Keratinocyte (primary cell): ENCODE results near the gene ZMIZ1.

Experiments
- CTCF ChIP-seq, 3 experiments: IDR thresholded peaks in 1 of 3; conservative IDR thresholded peaks in 1 of 3; optimal IDR thresholded peaks in 1 of 3; 2 replicates in 2 of 3; 3 replicates in 1 of 3; pipeline versions ENCODE3 to v1.5.1; 2011; ENCODE audit warnings: low read length in 3 of 3, mild to moderate bottlenecking in 3 of 3, moderate library complexity in 2 of 3, control low read depth in 1 of 3, inconsistent platforms in 1 of 3; ENCODE audit not compliant: insufficient read depth in 2 of 3; ENCODE audit errors: extremely low read depth in 1 of 3
- EZH2 ChIP-seq: IDR thresholded peaks from one replicate; pipeline ENCODE4 v1.6.1; 2012; ENCODE audit warnings: inconsistent platforms, mild to moderate bottlenecking, low read length, moderate library complexity

- no peak for TF ChIP-seq CTCF (optimal IDR thresholded peaks at IDR 0.05 in 1 of 3, IDR thresholded peaks at IDR 0.05 in 1 of 3, conservative IDR thresholded peaks at IDR 0.05 in 1 of 3; ENCODE audit: extremely low read depth in 1 of 3, insufficient read depth in 2 of 3, low read length in 3 of 3)
- TF ChIP-seq EZH2: no peak
These were observed 62.1 kb downstream of the ZMIZ1 start for GRCh38 chr10:79130846-79131245.
